ENCODE results near the gene CDC45.

CDC45 gene

DNA sequence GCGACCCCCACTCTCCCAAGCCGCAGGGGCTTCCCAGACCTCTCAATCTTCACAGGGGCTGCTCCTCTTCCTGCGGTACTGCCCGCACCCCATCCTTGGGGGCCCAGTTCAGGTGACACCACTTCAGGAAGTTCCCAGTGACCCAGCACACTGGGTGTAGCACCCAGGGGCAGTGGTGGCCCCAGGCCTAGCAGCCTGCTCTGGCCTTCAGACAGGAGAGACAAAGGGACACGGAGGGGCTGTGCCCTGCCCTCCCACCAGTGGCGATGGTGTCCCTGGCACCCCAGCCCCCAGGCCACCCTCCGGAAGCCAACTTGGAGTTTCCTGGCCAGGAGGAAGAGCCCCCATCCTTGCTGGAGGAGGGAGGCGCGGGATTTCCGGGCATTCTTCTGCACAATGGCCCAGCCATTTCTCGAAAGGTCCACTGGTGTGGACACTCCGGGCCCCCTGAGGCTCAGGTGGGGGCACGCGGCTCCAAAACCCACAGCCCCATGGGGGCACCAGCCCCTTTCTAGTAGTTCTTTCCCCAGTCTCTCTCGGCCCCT, 45.5 kb downstream of the CDC45 start:
- TF ChIP-seq, protein P1, sequence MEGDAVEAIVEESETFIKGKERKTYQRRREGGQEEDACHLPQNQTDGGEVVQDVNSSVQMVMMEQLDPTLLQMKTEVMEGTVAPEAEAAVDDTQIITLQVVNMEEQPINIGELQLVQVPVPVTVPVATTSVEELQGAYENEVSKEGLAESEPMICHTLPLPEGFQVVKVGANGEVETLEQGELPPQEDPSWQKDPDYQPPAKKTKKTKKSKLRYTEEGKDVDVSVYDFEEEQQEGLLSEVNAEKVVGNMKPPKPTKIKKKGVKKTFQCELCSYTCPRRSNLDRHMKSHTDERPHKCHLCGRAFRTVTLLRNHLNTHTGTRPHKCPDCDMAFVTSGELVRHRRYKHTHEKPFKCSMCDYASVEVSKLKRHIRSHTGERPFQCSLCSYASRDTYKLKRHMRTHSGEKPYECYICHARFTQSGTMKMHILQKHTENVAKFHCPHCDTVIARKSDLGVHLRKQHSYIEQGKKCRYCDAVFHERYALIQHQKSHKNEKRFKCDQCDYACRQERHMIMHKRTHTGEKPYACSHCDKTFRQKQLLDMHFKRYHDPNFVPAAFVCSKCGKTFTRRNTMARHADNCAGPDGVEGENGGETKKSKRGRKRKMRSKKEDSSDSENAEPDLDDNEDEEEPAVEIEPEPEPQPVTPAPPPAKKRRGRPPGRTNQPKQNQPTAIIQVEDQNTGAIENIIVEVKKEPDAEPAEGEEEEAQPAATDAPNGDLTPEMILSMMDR (IDR thresholded peaks at IDR 0.05; ENCODE audit: control extremely low read depth, extremely low read depth, low read depth, missing control alignments) = no peak
- DNase-seq (ENCODE audit: extremely low spot score) = peak; percentile 20
- POLR2A ChIA-PET = no interaction called here
- CTCF ChIA-PET = no interaction called here

DNA sequence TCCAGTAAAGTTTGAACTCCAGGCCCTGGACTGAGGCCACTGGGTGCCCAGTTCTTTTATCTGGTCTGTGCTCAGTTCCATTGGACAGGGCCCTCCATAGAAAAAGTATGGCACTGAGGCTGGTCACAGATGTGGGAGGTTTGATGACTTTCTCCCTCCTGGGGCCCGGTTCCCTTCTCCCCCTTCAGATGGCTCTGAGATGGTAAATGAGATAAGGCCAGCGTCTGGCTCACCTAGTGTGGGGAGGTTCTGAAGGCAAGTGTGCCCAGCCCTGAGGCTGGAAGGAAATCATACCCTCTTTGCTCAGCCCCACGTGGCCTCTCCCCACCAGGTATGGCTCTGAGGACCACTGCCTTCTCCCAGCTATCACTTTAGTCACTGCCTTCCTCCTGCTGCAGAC, 45.9 kb downstream of the CDC45 start:
- ChIA-PET CTCF (no interaction called here), POLR2A (no interaction called here)
- TF ChIP-seq, protein P1 (IDR thresholded peaks at IDR 0.05; ENCODE audit: control extremely low read depth, extremely low read depth, low read depth, missing control alignments) = no peak
- DNase-seq (ENCODE audit: extremely low spot score) = peak; percentile 19

DNA sequence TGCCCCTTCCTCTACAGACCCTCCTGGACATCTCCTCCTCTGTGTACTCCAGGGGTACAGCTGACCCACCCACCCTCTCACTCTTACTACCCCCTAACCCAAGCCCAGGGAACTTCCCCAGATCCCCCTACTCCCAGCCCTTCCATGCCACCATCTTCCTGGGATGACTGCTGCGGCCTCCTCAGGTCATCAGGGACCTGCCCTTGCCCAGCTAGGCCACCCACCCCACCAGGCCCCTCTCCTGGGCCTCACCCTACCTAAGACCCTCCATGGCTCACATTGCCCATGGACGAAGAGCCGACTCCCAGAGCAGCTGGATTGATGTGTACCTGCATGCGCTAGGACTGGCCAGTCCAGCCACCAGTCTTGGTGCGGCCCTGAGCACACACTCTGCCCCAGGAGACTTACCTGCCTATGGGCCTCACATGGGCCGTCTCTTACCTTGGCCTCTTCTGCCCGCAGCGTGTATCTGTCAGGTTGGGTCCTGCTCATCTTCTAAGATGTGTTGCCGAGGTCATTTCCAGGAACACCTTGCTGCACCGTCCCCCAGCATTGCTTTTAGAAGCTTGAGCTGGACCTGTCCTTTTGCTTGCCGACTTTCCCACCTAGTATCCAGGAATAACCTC, 46.5 kb downstream of the CDC45 start:
- TF ChIP-seq, protein P1 (IDR thresholded peaks at IDR 0.05; ENCODE audit: control extremely low read depth, extremely low read depth, low read depth, missing control alignments) = no peak
- no peak for DNase-seq (ENCODE audit: extremely low spot score)
- ChIA-PET CTCF (no interaction called here), POLR2A (no interaction called here)

DNA sequence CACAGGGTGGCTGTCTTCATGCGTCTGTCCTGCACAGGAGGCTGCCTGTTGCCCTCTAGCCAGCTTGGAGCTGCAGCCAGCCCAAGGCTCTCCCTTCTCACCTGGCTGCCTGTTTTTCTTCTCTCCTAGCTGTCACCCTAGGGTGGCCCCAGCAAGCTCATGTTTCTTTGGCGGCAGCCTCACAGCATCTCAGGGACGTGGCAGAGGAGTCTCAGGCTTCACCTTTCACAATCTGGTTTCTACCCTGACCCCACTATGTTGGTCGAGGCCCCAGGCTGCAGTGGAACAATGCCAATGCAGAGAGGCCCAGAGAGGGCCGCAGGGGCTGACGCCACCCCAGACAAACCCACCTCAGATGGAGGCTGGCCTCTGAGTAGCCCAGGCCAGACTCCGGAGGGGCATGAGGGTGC, 47.0 kb downstream of the CDC45 start:
- POLR2A ChIA-PET = no interaction called here
- TF ChIP-seq, protein P1 (IDR thresholded peaks at IDR 0.05; ENCODE audit: control extremely low read depth, extremely low read depth, low read depth, missing control alignments) = no peak
- DNase-seq (ENCODE audit: extremely low spot score) = no peak
- CTCF ChIA-PET = no interaction called here

DNA sequence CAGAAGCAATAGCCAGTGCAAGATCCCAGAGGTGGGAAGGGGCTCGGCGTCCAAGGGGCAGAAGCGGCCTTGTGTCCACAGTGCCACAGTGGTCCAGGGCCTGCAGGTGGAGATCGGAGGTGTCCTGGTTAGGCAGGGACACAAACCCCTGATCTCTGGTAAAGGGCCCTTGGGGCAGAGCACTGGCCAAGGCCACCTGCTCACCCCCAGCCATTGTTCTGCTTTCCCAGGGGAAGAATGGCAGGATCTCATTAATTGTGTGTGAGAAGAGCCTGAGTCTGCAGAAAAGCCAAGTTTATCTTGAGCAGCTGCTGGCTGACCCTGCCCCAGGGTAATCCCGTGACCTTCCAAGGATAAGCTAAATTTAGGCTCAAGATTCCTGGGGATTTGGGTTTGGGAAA, 47.6 kb downstream of the CDC45 start:
- POLR2A ChIA-PET = no interaction called here
- TF ChIP-seq, protein P1 (IDR thresholded peaks at IDR 0.05; ENCODE audit: control extremely low read depth, extremely low read depth, low read depth, missing control alignments) = no peak
- CTCF ChIA-PET = no interaction called here
- peak; percentile 16 for DNase-seq (ENCODE audit: extremely low spot score)

DNA sequence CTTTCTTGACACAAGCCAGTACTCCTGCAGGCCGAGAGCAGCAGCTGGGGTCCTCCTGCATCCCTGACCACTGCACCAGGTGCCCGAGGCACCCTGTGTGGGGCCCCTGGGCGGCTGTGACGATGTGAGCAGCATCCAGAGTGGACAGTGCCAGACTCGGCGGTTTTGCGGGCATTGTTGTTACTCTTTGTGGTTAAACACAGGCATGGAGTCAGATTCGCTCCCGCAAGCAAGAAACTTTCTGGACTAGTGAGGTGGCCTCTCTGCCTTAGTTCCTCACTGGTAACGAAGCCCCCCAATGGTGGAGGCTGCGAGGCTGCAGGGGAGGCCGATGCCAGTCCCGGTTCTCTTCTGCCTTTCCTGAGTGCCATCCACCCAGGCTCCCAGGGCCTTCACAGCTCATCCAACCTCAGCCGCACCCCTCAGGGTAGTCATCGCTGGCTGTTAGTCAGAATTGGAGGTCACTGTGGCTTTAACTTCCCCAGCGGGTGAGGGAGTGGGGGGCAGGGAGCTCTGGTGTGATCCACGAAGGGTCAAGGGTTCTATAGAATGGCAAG, 48.2 kb downstream of the CDC45 start:
- ChIA-PET CTCF (no interaction called here), POLR2A (no interaction called here)
- TF ChIP-seq, protein P1 (IDR thresholded peaks at IDR 0.05; ENCODE audit: control extremely low read depth, extremely low read depth, low read depth, missing control alignments) = no peak
- no peak for DNase-seq (ENCODE audit: extremely low spot score)
